ENCODE data around the gene APBB3. TPM values are rescaled to one million over a fixed set of nuclear protein-coding genes. Genes with fewer than 3 reads are reported as not detected.

Gene APBB3
- total RNA-seq, 1 donor from 2014 or later, result 47.8 TPM

- Mint-ChIP-seq H3K27ac (no peak overlapping the region), H3K9me3 (ENCODE audit: low read depth) (no peaks in the 10 kb centered on the region), H3K27me3 (no peaks in the 10 kb centered on the region), H3K36me3 (ENCODE audit: insufficient read depth) (peaks cover 6% of the 10 kb centered on the region), H3K4me3 (ENCODE audit: low read depth) (no peak overlapping the region), H3K4me1 (ENCODE audit: low read depth) (peaks cover 12% of the 10 kb centered on the region)
- no peak for DNase-seq (ENCODE audit: low spot score, unreplicated experiment)
- TF ChIP-seq, protein P1, sequence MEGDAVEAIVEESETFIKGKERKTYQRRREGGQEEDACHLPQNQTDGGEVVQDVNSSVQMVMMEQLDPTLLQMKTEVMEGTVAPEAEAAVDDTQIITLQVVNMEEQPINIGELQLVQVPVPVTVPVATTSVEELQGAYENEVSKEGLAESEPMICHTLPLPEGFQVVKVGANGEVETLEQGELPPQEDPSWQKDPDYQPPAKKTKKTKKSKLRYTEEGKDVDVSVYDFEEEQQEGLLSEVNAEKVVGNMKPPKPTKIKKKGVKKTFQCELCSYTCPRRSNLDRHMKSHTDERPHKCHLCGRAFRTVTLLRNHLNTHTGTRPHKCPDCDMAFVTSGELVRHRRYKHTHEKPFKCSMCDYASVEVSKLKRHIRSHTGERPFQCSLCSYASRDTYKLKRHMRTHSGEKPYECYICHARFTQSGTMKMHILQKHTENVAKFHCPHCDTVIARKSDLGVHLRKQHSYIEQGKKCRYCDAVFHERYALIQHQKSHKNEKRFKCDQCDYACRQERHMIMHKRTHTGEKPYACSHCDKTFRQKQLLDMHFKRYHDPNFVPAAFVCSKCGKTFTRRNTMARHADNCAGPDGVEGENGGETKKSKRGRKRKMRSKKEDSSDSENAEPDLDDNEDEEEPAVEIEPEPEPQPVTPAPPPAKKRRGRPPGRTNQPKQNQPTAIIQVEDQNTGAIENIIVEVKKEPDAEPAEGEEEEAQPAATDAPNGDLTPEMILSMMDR (IDR thresholded peaks at IDR 0.05; ENCODE audit: unreplicated experiment), result no peak
Measured at GRCh38 chr5:140569197-140569596, 4.8 kb upstream of the APBB3 start.

- Mint-ChIP-seq H3K27me3 (no peaks in the 10 kb centered on the region), H3K27ac (no peak overlapping the region), H3K4me1 (ENCODE audit: low read depth) (peaks cover 17% of the 10 kb centered on the region), H3K36me3 (ENCODE audit: insufficient read depth) (peaks cover 6% of the 10 kb centered on the region), H3K9me3 (ENCODE audit: low read depth) (no peaks in the 10 kb centered on the region), H3K4me3 (ENCODE audit: low read depth) (peak overlapping the region; percentile 21)
- DNase-seq (ENCODE audit: low spot score, unreplicated experiment), result no peak
- TF ChIP-seq, protein P1 (IDR thresholded peaks at IDR 0.05; ENCODE audit: unreplicated experiment), result no peak
Measured at GRCh38 chr5:140568443-140569063, 4.2 kb upstream of the APBB3 start.

GRCh38 chr5:140567871-140568270 is 3.5 kb upstream of the APBB3 start:
- H3K36me3 Mint-ChIP-seq (ENCODE audit: insufficient read depth), result peaks cover 6% of the 10 kb centered on the region
- peak overlapping the region; percentile 37 for H3K27ac Mint-ChIP-seq
- TF ChIP-seq, protein P1 (IDR thresholded peaks at IDR 0.05; ENCODE audit: unreplicated experiment), result no peak
- H3K9me3 Mint-ChIP-seq (ENCODE audit: low read depth), result no peaks in the 10 kb centered on the region
- H3K27me3 Mint-ChIP-seq, result no peaks in the 10 kb centered on the region
- DNase-seq (ENCODE audit: low spot score, unreplicated experiment), result no peak
- H3K4me3 Mint-ChIP-seq (ENCODE audit: low read depth), result no peak overlapping the region
- peaks cover 20% of the 10 kb centered on the region for H3K4me1 Mint-ChIP-seq (ENCODE audit: low read depth)

GRCh38 chr5:140567136-140567818 is 2.9 kb upstream of the APBB3 start:
- Mint-ChIP-seq H3K27ac (peak overlapping the region; percentile 37), H3K9me3 (ENCODE audit: low read depth) (no peaks in the 10 kb centered on the region), H3K4me1 (ENCODE audit: low read depth) (peaks cover 21% of the 10 kb centered on the region), H3K4me3 (ENCODE audit: low read depth) (peak overlapping the region; percentile 8), H3K36me3 (ENCODE audit: insufficient read depth) (peaks cover 6% of the 10 kb centered on the region), H3K27me3 (no peaks in the 10 kb centered on the region)
- no peak for DNase-seq (ENCODE audit: low spot score, unreplicated experiment)
- TF ChIP-seq, protein P1 (IDR thresholded peaks at IDR 0.05; ENCODE audit: unreplicated experiment), result no peak

DNA sequence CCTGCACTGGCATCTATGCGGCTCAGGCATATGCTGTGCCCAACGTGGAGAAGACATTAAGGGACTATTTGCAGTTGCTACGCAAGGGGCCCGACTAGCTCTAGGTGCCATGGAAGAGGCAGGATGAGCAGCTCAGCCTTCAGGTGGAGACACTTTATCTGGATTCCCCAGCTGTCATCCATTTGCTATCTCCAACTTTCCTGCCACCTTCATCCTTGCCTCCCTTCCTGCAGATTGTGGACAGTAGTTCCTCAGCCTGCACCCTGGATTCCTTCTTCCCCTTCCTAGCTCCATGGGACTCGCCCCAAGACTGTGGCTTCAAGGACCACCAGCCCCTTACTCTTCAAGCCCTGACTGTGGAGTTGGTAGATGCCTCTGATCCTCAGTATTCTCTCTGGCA is 2.3 kb upstream of the APBB3 start:
- no peak for DNase-seq (ENCODE audit: low spot score, unreplicated experiment)
- H3K27ac Mint-ChIP-seq, result no peak overlapping the region
- H3K36me3 Mint-ChIP-seq (ENCODE audit: insufficient read depth), result peaks cover 6% of the 10 kb centered on the region
- no peak overlapping the region for H3K4me3 Mint-ChIP-seq (ENCODE audit: low read depth)
- TF ChIP-seq, protein P1 (IDR thresholded peaks at IDR 0.05; ENCODE audit: unreplicated experiment), result no peak
- no peaks in the 10 kb centered on the region for H3K9me3 Mint-ChIP-seq (ENCODE audit: low read depth)
- no peaks in the 10 kb centered on the region for H3K27me3 Mint-ChIP-seq
- H3K4me1 Mint-ChIP-seq (ENCODE audit: low read depth), result peaks cover 21% of the 10 kb centered on the region

Data from progenitor cell of endocrine pancreas (in vitro differentiated cells).